ENCODE data around the gene ASCC2. TPM values are rescaled to one million over a fixed set of nuclear protein-coding genes. Genes with fewer than 3 reads are reported as not detected.
"Not testable (repeated sequence)": the region's sequence is repeated elsewhere in the genome, so short reads cannot be mapped to it uniquely, and the experiment has no call there.

The ASCC2 gene
- total RNA-seq, 4 donors from 2014 or later, result 20.5 to 32.6 (median 25.1) TPM

DNA sequence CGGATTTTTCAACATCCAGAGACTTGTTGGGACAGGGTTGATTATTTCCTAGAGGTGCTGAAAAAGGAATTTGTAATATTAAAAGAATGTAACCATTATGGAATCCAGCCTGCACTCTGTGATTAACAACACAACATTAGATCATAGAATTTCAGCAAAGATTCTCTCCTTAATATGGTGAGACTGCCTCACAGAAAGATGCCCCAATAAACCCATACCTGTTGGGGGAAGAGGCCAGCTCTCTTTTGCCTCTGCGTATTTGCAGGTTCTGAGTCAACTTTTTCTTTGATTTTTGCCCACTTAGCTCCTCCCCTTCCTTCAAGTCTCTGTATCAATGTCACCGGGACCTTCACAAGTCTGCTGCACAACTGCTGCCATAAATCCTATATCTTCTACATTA lies 32.5 kb upstream of the ASCC2 start:
- DNase-seq (ENCODE audit: extremely low spot score), result no peak
- 65% methylated on average over 3 of the region's 3 CpGs for WGBS
- TF ChIP-seq POLR2AphosphoS5 (IDR thresholded peaks at IDR 0.05), result no peak
- no peaks in the 10 kb centered on the region for H3K36me3 ChIP-seq
- peaks cover 0 to 6% (median 0%) of the 10 kb centered on the region in 4 donors for H3K4me1 ChIP-seq
- no peaks in the 10 kb centered on the region for H3K9me3 ChIP-seq
- H3K4me3 ChIP-seq, result no peak overlapping the region
- intact Hi-C loops (cut with DNase I), result no loop called here
- H3K27ac ChIP-seq (replicated peaks in 1 of 4), result no peak overlapping the region
- no peaks in the 10 kb centered on the region for H3K27me3 ChIP-seq

DNA sequence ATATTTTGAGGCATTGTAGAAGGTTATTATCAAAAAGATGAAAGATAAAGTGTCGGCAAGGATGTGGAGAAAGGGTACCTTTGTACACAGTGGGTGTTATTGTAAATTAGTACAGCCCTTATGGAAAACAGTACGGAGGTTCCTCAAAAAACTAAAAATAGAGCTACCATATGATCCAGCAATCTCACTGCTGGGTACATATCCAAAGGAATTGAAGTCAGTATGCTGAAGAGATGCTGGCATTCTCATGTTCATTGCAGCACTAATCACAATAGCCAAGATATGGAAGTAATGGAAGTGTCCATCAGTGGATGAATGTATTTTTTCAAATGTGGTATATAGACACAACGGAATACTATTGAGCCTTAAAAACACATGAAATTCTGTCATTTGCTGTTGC lies 29.8 kb upstream of the ASCC2 start:
- Histone ChIP-seq H3K27me3 (no peaks in the 10 kb centered on the region), H3K9me3 (no peaks in the 10 kb centered on the region), H3K4me3 (no peak overlapping the region), H3K27ac (replicated peaks in 1 of 4) (no peak overlapping the region), H3K4me1 (peaks cover 0 to 4% (median 0%) of the 10 kb centered on the region in 4 donors), H3K36me3 (no peaks in the 10 kb centered on the region)
- WGBS, result 86% methylated on average over 3 of the region's 3 CpGs
- intact Hi-C loops (cut with DNase I), result no loop called here
- TF ChIP-seq EP300 (IDR thresholded peaks at IDR 0.05) (no peak), POLR2AphosphoS5 (IDR thresholded peaks at IDR 0.05) (no peak), POLR2A (IDR thresholded peaks at IDR 0.05; ENCODE audit: low read depth) (no peak)
- TF ChIP-seq, protein P1, sequence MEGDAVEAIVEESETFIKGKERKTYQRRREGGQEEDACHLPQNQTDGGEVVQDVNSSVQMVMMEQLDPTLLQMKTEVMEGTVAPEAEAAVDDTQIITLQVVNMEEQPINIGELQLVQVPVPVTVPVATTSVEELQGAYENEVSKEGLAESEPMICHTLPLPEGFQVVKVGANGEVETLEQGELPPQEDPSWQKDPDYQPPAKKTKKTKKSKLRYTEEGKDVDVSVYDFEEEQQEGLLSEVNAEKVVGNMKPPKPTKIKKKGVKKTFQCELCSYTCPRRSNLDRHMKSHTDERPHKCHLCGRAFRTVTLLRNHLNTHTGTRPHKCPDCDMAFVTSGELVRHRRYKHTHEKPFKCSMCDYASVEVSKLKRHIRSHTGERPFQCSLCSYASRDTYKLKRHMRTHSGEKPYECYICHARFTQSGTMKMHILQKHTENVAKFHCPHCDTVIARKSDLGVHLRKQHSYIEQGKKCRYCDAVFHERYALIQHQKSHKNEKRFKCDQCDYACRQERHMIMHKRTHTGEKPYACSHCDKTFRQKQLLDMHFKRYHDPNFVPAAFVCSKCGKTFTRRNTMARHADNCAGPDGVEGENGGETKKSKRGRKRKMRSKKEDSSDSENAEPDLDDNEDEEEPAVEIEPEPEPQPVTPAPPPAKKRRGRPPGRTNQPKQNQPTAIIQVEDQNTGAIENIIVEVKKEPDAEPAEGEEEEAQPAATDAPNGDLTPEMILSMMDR (IDR thresholded peaks at IDR 0.05), result no peak
- DNase-seq (ENCODE audit: extremely low spot score), result no peak

DNA sequence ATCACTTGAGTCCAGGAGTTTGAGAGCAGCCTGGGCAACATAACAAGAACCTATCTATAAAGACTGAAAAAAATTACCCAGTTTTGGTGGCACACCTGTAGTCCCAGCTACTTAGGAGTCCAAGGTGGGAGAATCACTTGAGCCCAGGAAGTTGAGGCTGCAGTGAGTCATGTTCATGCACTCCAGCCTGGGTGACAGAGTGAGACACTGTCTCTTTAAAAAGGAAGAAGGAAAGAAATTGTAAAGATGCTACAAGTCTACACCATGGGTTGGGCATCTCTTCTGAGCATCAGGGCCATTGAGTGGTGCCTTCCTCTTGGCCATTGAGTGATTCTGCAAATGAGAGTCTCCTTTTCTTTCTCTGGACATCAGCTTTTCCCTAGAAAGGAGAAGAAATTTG lies 29.2 kb upstream of the ASCC2 start:
- Histone ChIP-seq H3K4me1 (peaks cover 0 to 2% (median 0%) of the 10 kb centered on the region in 4 donors), H3K27ac (replicated peaks in 1 of 4) (no peak overlapping the region), H3K4me3 (no peak overlapping the region), H3K9me3 (no peaks in the 10 kb centered on the region), H3K36me3 (no peaks in the 10 kb centered on the region), H3K27me3 (no peaks in the 10 kb centered on the region)
- TF ChIP-seq POLR2AphosphoS5 (IDR thresholded peaks at IDR 0.05) (no peak), EP300 (IDR thresholded peaks at IDR 0.05) (no peak), POLR2A (IDR thresholded peaks at IDR 0.05; ENCODE audit: low read depth) (no peak)
- TF ChIP-seq, protein P1 (IDR thresholded peaks at IDR 0.05), result no peak
- no peak for DNase-seq (ENCODE audit: extremely low spot score)
- intact Hi-C loops (cut with DNase I), result no loop called here

DNA sequence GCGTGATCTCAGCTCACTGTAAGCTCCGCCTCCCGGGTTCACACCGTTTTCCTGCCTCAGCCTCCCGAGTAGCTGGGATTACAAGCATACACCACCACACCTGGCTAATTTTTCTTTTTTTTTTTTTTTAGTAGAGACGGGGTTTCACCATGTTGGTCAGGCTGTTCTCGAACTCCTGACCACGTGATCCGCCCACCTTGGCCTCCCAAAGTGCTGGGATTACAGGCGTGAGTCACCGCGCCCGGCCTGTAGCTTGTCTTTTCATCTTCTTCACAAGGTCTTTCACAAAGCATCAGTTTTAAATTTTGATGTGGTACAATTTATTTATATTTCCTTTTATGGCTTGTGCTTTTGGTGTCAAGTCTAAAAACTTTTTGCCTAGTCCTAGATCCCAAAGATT lies 27.5 kb upstream of the ASCC2 start:
- H3K27ac ChIP-seq (replicated peaks in 1 of 4); H3K27me3 ChIP-seq; intact Hi-C loops (cut with DNase I); H3K36me3 ChIP-seq; H3K4me1 ChIP-seq; DNase-seq (ENCODE audit: extremely low spot score); H3K9me3 ChIP-seq; H3K4me3 ChIP-seq: not testable (repeated sequence)
- 94% methylated on average over 13 of the region's 13 CpGs for WGBS

DNA sequence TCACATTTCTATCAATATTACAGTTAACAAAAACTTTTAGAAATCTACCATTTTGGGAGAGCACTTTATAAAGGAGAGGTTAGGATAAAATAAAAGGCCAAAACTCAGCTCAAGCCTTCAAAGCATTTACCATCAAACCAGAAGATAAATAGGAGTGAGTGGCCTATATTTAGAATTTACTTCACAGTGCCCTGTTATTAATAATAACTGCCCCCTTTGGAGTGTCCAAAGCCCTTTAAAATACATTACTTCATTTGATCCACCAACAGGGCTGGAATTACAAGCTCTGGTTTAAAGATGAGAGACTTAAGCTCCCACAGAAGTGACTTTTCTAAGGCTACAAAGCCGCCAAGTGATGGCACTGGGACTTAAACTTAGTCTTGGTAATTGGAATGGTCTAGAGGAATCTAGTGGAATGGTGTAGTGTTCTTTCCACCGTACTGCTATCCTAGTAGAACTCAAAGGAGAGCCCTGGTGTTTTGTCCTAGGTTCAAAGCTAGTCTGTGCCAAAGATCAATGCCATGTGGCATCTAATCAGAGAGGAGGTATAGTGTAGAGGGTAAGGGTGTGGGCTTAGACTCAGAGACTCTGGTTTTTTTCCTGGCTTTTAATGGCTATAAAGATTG lies 23.7 kb upstream of the ASCC2 start:
- intact Hi-C loops (cut with DNase I), result no loop called here
- H3K4me1 ChIP-seq, result peaks cover 0 to 5% (median 0%) of the 10 kb centered on the region in 4 donors
- no peak overlapping the region for H3K27ac ChIP-seq (replicated peaks in 1 of 4)
- no peak overlapping the region for H3K4me3 ChIP-seq
- TF ChIP-seq, protein P1 (IDR thresholded peaks at IDR 0.05), result no peak
- TF ChIP-seq POLR2AphosphoS5 (IDR thresholded peaks at IDR 0.05) (no peak), EP300 (IDR thresholded peaks at IDR 0.05) (no peak), POLR2A (IDR thresholded peaks at IDR 0.05; ENCODE audit: low read depth) (no peak)
- H3K27me3 ChIP-seq, result no peaks in the 10 kb centered on the region
- H3K36me3 ChIP-seq, result no peaks in the 10 kb centered on the region
- no peaks in the 10 kb centered on the region for H3K9me3 ChIP-seq
- no peak for DNase-seq (ENCODE audit: extremely low spot score)
- 93% methylated on average over 2 of the region's 2 CpGs for WGBS

All from esophagus muscularis mucosa (tissue), 4 donors.